ENCODE measurements around the gene GPC3.

The GPC3 gene

GRCh38 chrX:133979641-133980230 lies 5.7 kb downstream of the GPC3 start:
- H3K27ac ChIP-seq = no peak overlapping the region
- TF ChIP-seq ZFX (IDR thresholded peaks at IDR 0.05) = no peak
- TF ChIP-seq CTCF (conservative IDR thresholded peaks at IDR 0.05) = no peak

GRCh38 chrX:133973704-133974103 lies 11.7 kb downstream of the GPC3 start:
- TF ChIP-seq CTCF (conservative IDR thresholded peaks at IDR 0.05) (no peak), ZFX (IDR thresholded peaks at IDR 0.05) (no peak)
- H3K27ac ChIP-seq = no peak overlapping the region

GRCh38 chrX:133972916-133973315 lies 12.5 kb downstream of the GPC3 start:
- TF ChIP-seq ZFX (IDR thresholded peaks at IDR 0.05) (no peak), CTCF (conservative IDR thresholded peaks at IDR 0.05) (no peak)
- no peak overlapping the region for H3K27ac ChIP-seq

GRCh38 chrX:133971586-133971985 lies 13.8 kb downstream of the GPC3 start:
- TF ChIP-seq CTCF (conservative IDR thresholded peaks at IDR 0.05) (no peak), ZFX (IDR thresholded peaks at IDR 0.05) (no peak)
- H3K27ac ChIP-seq = no peak overlapping the region

GRCh38 chrX:133970076-133970475 lies 15.3 kb downstream of the GPC3 start:
- H3K27ac ChIP-seq = no peak overlapping the region

GRCh38 chrX:133969191-133969590 lies 16.2 kb downstream of the GPC3 start:
- no peak for TF ChIP-seq CTCF (conservative IDR thresholded peaks at IDR 0.05)
- no peak overlapping the region for H3K27ac ChIP-seq

More at GRCh38 chrX:133970076-133970475, 15.3 kb downstream of the GPC3 start:
- TF ChIP-seq CTCF (conservative IDR thresholded peaks at IDR 0.05) (no peak), ZFX (IDR thresholded peaks at IDR 0.05) (no peak)

GRCh38 chrX:133968109-133968508 lies 17.3 kb downstream of the GPC3 start:
- no peak for TF ChIP-seq ZFX (IDR thresholded peaks at IDR 0.05)
- no peak for TF ChIP-seq CTCF (conservative IDR thresholded peaks at IDR 0.05)
- no peak overlapping the region for H3K27ac ChIP-seq

All from C4-2B (cell line).